WTC11 (cell line): ENCODE data around the gene ISG20. TPM values are rescaled to one million over a fixed set of nuclear protein-coding genes. Genes with fewer than 3 reads are reported as not detected.

Experiments
- ATAC-seq: fragments of 200-7000 bp; cut with Tn5 transposase; 2 replicates; pipeline ENCODE4 v1.10.0; 2021; ENCODE audit warnings: mild to moderate bottlenecking, moderate library complexity
- CTCF ChIA-PET: fragments of 300-600 bp; sonication (Branson Sonifier 250); formaldehyde crosslinking; loops from one replicate; lab custom pipeline; 2021; ENCODE audit warnings: antibody characterized with exemption; lab: Charles Lee
- POLR2A ChIA-PET: fragments of 350-600 bp; sonication (Branson Sonifier 250); formaldehyde crosslinking; loops from one replicate; lab custom pipeline; 2021; ENCODE audit warnings: antibody characterized with exemption; lab: Charles Lee
- DNase-seq: peaks from one replicate; pipeline ENCODE4 v3.0.0; 2021; ENCODE audit warnings: low spot score
- H3K27ac Mint-ChIP-seq: 2 replicates; pipeline ENCODE4 v1.8.0; 2021; ENCODE audit warnings: mixed read lengths
- H3K27me3 Mint-ChIP-seq: 2 replicates; pipeline ENCODE4 v1.8.0; 2021; ENCODE audit warnings: low read depth, mild to moderate bottlenecking, moderate library complexity, mixed read lengths
- H3K36me3 Mint-ChIP-seq: 2 replicates; pipeline ENCODE4 v1.8.0; 2021; ENCODE audit warnings: mixed read lengths
- H3K4me1 Mint-ChIP-seq: 2 replicates; pipeline ENCODE4 v1.8.0; 2022; ENCODE audit warnings: mixed read lengths
- H3K4me3 Mint-ChIP-seq: 2 replicates; pipeline ENCODE4 v1.8.0; 2021; ENCODE audit warnings: mild to moderate bottlenecking, moderate library complexity, mixed read lengths
- H3K9me3 Mint-ChIP-seq: 2 replicates; pipeline ENCODE4 v1.8.0; 2021; ENCODE audit warnings: mixed read lengths
- ATF1 ChIP-seq: sonication (generic); formaldehyde crosslinking; IDR thresholded peaks from 2 replicates; pipeline ENCODE4 v1.8.1; 2023; ENCODE audit warnings: mild to moderate bottlenecking, moderate library complexity, missing genetic modification reagents
- CREB1 ChIP-seq: sonication (generic); formaldehyde crosslinking; IDR thresholded peaks from 2 replicates; pipeline ENCODE4 v1.8.0; 2023; ENCODE audit warnings: mild to moderate bottlenecking, missing genetic modification reagents
- EMX1 ChIP-seq: fragments of 250-450 bp; sonication (Bioruptor Pico); IDR thresholded peaks from 2 replicates; pipeline ENCODE4 v1.8.0; 2021; ENCODE audit warnings: mild to moderate bottlenecking
- ETV6 ChIP-seq: sonication (generic); formaldehyde crosslinking; IDR thresholded peaks from 2 replicates; pipeline ENCODE4 v1.8.1; 2022; ENCODE audit warnings: mild to moderate bottlenecking, missing genetic modification reagents
- IRF2 ChIP-seq: sonication (generic); formaldehyde crosslinking; IDR thresholded peaks from 2 replicates; pipeline ENCODE4 v1.8.0; 2022; ENCODE audit warnings: low read depth, missing genetic modification reagents, borderline replicate concordance
- MAX ChIP-seq: sonication (generic); formaldehyde crosslinking; IDR thresholded peaks from 2 replicates; pipeline ENCODE4 v1.8.0; 2022; ENCODE audit warnings: mild to moderate bottlenecking, missing genetic modification reagents
- PRRX2 ChIP-seq: fragments of 250-450 bp; sonication (Bioruptor Pico); IDR thresholded peaks from 2 replicates; pipeline ENCODE4 v1.8.0; 2021; ENCODE audit warnings: mild to moderate bottlenecking
- RELA ChIP-seq: sonication (generic); formaldehyde crosslinking; IDR thresholded peaks from 2 replicates; pipeline ENCODE4 v1.8.1; 2022; ENCODE audit warnings: missing genetic modification reagents, mild to moderate bottlenecking, borderline replicate concordance
- SMAD4 ChIP-seq: sonication (generic); formaldehyde crosslinking; IDR thresholded peaks from 2 replicates; pipeline ENCODE4 v1.8.0; 2022; ENCODE audit warnings: mild to moderate bottlenecking, missing genetic modification reagents
- TEAD1 ChIP-seq: sonication (generic); formaldehyde crosslinking; IDR thresholded peaks from 2 replicates; pipeline ENCODE4 v1.8.0; 2022; ENCODE audit warnings: mild to moderate bottlenecking, missing genetic modification reagents
- TP53 ChIP-seq: sonication (generic); formaldehyde crosslinking; IDR thresholded peaks from 2 replicates; pipeline ENCODE4 v1.8.1; 2023; ENCODE audit warnings: mild to moderate bottlenecking, missing genetic modification reagents
- ZNF138 ChIP-seq: sonication (generic); formaldehyde crosslinking; conservative IDR thresholded peaks from 2 replicates; pipeline ENCODE4 v1.8.1; 2022; ENCODE audit warnings: mild to moderate bottlenecking, moderate library complexity, missing genetic modification reagents
- total RNA-seq: library from RNA; stranded (reverse); gene quantifications from 3 replicates; pipeline ENCODE4 v1.2.3, GENCODE V29; 2021
- TF ChIP-seq, protein P1 (sequence below): fragments of 250-450 bp; sonication (Bioruptor Pico); IDR thresholded peaks from 2 replicates; pipeline ENCODE4 v1.9.0; 2021; ENCODE audit warnings: mild to moderate bottlenecking
- TF ChIP-seq, protein P2 (sequence below): sonication (generic); formaldehyde crosslinking; conservative IDR thresholded peaks from 2 replicates; pipeline ENCODE4 v1.8.1; 2023; ENCODE audit warnings: mild to moderate bottlenecking, low read depth, missing genetic modification reagents, moderate library complexity
- TF ChIP-seq, protein P3 (sequence below): fragments of 250-450 bp; sonication (Bioruptor Pico); IDR thresholded peaks from 2 replicates; pipeline ENCODE4 v1.9.0; 2021; ENCODE audit warnings: mild to moderate bottlenecking, borderline replicate concordance
- TF ChIP-seq, protein P4 (sequence below): fragments of 250-450 bp; sonication (Bioruptor Pico); IDR thresholded peaks from 2 replicates; pipeline ENCODE4 v1.8.0; 2021; ENCODE audit warnings: mild to moderate bottlenecking
- TF ChIP-seq, protein P5 (sequence below): sonication (generic); formaldehyde crosslinking; IDR thresholded peaks from 2 replicates; pipeline ENCODE4 v1.8.1; 2023; ENCODE audit warnings: mild to moderate bottlenecking, missing genetic modification reagents, borderline replicate concordance

The ISG20 gene
- total RNA-seq, 1 experiment from 2014 or later, result 5.6 TPM

DNA sequence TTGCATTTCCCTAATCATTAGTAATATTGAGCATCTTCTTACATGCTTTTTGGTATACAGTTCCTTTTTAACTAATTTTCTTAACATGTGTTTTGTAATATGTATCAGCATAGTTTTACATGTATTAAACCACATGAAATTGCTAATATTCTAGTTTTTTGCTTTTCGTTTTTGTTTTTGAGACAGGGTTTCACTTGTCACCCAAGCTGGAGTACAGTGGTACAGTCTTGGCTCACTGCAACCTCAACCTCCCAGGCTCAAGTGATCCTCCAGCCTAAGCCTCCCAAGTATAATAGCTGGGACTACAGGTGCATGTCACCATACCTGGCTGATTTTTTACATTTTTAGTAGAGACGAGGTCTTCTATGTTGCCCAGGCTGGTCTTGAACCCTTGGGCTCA is 4.4 kb upstream of the ISG20 start (continued):
- TF ChIP-seq, protein P1, sequence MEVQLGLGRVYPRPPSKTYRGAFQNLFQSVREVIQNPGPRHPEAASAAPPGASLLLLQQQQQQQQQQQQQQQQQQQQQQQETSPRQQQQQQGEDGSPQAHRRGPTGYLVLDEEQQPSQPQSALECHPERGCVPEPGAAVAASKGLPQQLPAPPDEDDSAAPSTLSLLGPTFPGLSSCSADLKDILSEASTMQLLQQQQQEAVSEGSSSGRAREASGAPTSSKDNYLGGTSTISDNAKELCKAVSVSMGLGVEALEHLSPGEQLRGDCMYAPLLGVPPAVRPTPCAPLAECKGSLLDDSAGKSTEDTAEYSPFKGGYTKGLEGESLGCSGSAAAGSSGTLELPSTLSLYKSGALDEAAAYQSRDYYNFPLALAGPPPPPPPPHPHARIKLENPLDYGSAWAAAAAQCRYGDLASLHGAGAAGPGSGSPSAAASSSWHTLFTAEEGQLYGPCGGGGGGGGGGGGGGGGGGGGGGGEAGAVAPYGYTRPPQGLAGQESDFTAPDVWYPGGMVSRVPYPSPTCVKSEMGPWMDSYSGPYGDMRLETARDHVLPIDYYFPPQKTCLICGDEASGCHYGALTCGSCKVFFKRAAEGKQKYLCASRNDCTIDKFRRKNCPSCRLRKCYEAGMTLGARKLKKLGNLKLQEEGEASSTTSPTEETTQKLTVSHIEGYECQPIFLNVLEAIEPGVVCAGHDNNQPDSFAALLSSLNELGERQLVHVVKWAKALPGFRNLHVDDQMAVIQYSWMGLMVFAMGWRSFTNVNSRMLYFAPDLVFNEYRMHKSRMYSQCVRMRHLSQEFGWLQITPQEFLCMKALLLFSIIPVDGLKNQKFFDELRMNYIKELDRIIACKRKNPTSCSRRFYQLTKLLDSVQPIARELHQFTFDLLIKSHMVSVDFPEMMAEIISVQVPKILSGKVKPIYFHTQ (CRISPR knock-in tag), result no peak
- TF ChIP-seq, protein P2, sequence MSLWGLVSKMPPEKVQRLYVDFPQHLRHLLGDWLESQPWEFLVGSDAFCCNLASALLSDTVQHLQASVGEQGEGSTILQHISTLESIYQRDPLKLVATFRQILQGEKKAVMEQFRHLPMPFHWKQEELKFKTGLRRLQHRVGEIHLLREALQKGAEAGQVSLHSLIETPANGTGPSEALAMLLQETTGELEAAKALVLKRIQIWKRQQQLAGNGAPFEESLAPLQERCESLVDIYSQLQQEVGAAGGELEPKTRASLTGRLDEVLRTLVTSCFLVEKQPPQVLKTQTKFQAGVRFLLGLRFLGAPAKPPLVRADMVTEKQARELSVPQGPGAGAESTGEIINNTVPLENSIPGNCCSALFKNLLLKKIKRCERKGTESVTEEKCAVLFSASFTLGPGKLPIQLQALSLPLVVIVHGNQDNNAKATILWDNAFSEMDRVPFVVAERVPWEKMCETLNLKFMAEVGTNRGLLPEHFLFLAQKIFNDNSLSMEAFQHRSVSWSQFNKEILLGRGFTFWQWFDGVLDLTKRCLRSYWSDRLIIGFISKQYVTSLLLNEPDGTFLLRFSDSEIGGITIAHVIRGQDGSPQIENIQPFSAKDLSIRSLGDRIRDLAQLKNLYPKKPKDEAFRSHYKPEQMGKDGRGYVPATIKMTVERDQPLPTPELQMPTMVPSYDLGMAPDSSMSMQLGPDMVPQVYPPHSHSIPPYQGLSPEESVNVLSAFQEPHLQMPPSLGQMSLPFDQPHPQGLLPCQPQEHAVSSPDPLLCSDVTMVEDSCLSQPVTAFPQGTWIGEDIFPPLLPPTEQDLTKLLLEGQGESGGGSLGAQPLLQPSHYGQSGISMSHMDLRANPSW (CRISPR knock-in tag), result no peak
- no peak for TF ChIP-seq SMAD4 (CRISPR knock-in tag)
- TF ChIP-seq, all 79 proteins: peak for 0

DNA sequence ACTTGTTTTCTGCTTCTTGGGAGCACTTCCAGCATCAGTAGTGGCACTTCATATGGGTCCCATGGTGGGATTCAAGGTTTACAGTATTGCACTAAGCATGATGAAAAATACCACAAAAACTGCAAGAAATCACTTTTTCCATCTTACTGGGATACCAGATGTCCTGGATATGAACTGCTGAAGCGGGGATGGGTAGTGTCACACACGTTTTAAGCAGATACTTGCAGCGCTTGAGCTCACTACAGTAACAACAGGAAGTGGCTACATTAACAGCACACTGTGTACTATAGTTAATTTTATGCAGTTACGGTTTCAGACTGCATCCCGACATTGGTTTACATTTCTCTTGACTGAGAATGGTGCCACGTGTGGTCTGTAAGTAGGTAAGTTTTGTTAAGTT is 3.5 kb upstream of the ISG20 start:
- peaks cover 31% of the 10 kb centered on the region for H3K36me3 Mint-ChIP-seq
- CTCF ChIA-PET, result interaction anchor here (0.6 to 1.2 kb wide), 2 partner anchors 22 to 24 kb away, joined by 3 to 5 read pairs; no protein-coding TSS in a partner anchor
- no peaks in the 10 kb centered on the region; the same call in 1 of the 2 replicates for H3K27me3 Mint-ChIP-seq
- ATAC-seq (no peak), DNase-seq (no peak)
- no peaks in the 10 kb centered on the region for H3K9me3 Mint-ChIP-seq
- H3K4me1 Mint-ChIP-seq, result peaks cover 39% of the 10 kb centered on the region
- peak overlapping the region; percentile 33; the same call in 1 of the 2 replicates for H3K27ac Mint-ChIP-seq
- POLR2A ChIA-PET, result no interaction called here
- no peak overlapping the region for H3K4me3 Mint-ChIP-seq
- TF ChIP-seq MAX, result no peak
- no peak for TF ChIP-seq TP53 (CRISPR knock-in tag)
- no peak for TF ChIP-seq IRF2 (CRISPR knock-in tag)
- no peak for TF ChIP-seq TEAD1 (CRISPR knock-in tag)
- TF ChIP-seq PRRX2 (CRISPR knock-in tag), result no peak
- TF ChIP-seq CREB1 (CRISPR knock-in tag), result no peak
- TF ChIP-seq RELA (CRISPR knock-in tag), result no peak
- TF ChIP-seq ATF1 (CRISPR knock-in tag), result no peak
- TF ChIP-seq ETV6 (CRISPR knock-in tag), result no peak
- no peak for TF ChIP-seq ZNF138 (CRISPR knock-in tag)
- TF ChIP-seq, protein P3, sequence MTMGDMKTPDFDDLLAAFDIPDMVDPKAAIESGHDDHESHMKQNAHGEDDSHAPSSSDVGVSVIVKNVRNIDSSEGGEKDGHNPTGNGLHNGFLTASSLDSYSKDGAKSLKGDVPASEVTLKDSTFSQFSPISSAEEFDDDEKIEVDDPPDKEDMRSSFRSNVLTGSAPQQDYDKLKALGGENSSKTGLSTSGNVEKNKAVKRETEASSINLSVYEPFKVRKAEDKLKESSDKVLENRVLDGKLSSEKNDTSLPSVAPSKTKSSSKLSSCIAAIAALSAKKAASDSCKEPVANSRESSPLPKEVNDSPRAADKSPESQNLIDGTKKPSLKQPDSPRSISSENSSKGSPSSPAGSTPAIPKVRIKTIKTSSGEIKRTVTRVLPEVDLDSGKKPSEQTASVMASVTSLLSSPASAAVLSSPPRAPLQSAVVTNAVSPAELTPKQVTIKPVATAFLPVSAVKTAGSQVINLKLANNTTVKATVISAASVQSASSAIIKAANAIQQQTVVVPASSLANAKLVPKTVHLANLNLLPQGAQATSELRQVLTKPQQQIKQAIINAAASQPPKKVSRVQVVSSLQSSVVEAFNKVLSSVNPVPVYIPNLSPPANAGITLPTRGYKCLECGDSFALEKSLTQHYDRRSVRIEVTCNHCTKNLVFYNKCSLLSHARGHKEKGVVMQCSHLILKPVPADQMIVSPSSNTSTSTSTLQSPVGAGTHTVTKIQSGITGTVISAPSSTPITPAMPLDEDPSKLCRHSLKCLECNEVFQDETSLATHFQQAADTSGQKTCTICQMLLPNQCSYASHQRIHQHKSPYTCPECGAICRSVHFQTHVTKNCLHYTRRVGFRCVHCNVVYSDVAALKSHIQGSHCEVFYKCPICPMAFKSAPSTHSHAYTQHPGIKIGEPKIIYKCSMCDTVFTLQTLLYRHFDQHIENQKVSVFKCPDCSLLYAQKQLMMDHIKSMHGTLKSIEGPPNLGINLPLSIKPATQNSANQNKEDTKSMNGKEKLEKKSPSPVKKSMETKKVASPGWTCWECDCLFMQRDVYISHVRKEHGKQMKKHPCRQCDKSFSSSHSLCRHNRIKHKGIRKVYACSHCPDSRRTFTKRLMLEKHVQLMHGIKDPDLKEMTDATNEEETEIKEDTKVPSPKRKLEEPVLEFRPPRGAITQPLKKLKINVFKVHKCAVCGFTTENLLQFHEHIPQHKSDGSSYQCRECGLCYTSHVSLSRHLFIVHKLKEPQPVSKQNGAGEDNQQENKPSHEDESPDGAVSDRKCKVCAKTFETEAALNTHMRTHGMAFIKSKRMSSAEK (CRISPR knock-in tag), result no peak

DNA sequence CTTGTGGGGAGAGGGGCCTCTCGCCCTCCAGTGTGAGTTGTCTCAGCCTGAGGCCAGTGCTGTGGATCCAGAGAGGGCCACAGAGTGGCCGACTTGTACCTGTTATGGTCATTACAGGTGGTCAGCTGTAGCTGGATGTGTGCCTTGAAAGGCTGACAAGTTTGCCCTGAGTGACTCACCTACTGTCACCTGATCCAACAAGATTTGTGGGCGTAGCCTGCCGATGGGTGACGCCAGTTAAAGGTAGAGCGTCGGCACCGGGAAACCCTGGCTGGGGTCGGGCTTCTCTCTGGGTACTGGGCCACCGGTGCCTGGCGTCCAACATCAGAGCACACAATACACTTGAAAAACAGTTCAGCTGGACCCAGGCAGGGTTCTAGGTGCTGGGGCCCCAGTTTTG is 2.8 kb upstream of the ISG20 start:
- H3K4me3 Mint-ChIP-seq, result no peak overlapping the region
- ChIA-PET CTCF (interaction anchor here (0.8 to 1.2 kb wide), 3 partner anchors 25 to 168 kb away, joined by 3 read pairs; partner anchors contain the start of gene MRPS11), POLR2A (no interaction called here)
- peaks cover 39% of the 10 kb centered on the region for H3K4me1 Mint-ChIP-seq
- DNase-seq (no peak), ATAC-seq (peak; percentile 13)
- peak overlapping the region; percentile 47 for H3K27ac Mint-ChIP-seq
- H3K27me3 Mint-ChIP-seq, result no peaks in the 10 kb centered on the region; the same call in 1 of the 2 replicates
- H3K36me3 Mint-ChIP-seq, result peaks cover 25% of the 10 kb centered on the region
- no peaks in the 10 kb centered on the region for H3K9me3 Mint-ChIP-seq
- TF ChIP-seq, protein P4, sequence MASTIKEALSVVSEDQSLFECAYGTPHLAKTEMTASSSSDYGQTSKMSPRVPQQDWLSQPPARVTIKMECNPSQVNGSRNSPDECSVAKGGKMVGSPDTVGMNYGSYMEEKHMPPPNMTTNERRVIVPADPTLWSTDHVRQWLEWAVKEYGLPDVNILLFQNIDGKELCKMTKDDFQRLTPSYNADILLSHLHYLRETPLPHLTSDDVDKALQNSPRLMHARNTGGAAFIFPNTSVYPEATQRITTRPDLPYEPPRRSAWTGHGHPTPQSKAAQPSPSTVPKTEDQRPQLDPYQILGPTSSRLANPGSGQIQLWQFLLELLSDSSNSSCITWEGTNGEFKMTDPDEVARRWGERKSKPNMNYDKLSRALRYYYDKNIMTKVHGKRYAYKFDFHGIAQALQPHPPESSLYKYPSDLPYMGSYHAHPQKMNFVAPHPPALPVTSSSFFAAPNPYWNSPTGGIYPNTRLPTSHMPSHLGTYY (CRISPR knock-in tag), result no peak
- peak; percentile 62; the same call in 1 of the 2 replicates for TF ChIP-seq EMX1
- TF ChIP-seq, protein P5, sequence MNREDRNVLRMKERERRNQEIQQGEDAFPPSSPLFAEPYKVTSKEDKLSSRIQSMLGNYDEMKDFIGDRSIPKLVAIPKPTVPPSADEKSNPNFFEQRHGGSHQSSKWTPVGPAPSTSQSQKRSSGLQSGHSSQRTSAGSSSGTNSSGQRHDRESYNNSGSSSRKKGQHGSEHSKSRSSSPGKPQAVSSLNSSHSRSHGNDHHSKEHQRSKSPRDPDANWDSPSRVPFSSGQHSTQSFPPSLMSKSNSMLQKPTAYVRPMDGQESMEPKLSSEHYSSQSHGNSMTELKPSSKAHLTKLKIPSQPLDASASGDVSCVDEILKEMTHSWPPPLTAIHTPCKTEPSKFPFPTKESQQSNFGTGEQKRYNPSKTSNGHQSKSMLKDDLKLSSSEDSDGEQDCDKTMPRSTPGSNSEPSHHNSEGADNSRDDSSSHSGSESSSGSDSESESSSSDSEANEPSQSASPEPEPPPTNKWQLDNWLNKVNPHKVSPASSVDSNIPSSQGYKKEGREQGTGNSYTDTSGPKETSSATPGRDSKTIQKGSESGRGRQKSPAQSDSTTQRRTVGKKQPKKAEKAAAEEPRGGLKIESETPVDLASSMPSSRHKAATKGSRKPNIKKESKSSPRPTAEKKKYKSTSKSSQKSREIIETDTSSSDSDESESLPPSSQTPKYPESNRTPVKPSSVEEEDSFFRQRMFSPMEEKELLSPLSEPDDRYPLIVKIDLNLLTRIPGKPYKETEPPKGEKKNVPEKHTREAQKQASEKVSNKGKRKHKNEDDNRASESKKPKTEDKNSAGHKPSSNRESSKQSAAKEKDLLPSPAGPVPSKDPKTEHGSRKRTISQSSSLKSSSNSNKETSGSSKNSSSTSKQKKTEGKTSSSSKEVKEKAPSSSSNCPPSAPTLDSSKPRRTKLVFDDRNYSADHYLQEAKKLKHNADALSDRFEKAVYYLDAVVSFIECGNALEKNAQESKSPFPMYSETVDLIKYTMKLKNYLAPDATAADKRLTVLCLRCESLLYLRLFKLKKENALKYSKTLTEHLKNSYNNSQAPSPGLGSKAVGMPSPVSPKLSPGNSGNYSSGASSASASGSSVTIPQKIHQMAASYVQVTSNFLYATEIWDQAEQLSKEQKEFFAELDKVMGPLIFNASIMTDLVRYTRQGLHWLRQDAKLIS (CRISPR knock-in tag), result 0 out of 2 replicates have a peak, but pooled peaks have one; percentile 31
